GM18517 (cell line): Measurements from ENCODE around the gene SORCS1.

Experiments
- ATAC-seq: cut with Tn5 transposase; IDR thresholded peaks from one replicate; pipeline ENCODE4 v1.9.1; 2021; ENCODE audit warnings: mild to moderate bottlenecking, moderate library complexity; ENCODE audit not compliant: unreplicated experiment

The SORCS1 gene

GRCh38 chr10:106910666-106911065 lies 253.8 kb downstream of the SORCS1 start:
- no peak for ATAC-seq

GRCh38 chr10:106908225-106908624 lies 256.3 kb downstream of the SORCS1 start:
- ATAC-seq, result no peak

GRCh38 chr10:106904209-106904608 lies 260.3 kb downstream of the SORCS1 start:
- ATAC-seq, result no peak

GRCh38 chr10:106903180-106903579 lies 261.3 kb downstream of the SORCS1 start:
- no peak for ATAC-seq

DNA sequence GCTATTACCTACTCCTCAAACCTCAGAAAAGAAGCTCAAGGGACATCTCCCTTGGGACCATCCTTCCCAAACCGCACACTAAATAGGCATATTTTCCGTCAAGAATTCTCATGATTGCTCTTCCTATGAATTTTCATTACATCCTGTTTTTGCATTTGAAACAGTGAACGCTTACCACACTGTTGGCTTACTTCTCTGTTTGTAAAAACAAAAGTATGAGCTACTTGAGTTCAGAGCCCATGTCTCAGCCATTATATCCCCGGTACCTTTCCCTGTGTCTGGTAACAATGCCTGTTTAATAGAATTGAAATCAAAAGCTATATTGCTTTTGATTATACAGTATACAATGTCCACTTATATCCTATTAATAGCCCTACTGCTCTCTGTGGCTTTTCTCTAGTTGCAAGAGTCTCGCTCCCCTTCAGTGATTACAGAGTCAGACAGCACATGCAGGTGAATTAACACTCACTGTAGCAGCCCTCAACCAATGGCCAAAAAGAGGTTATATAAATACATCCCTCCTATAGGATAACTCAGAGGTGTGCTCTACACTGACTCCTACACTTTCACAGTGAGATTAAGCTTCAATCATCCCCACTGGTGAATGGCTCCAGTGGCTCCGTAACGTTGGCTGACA lies 264.4 kb downstream of the SORCS1 start:
- ATAC-seq, result no peak

DNA sequence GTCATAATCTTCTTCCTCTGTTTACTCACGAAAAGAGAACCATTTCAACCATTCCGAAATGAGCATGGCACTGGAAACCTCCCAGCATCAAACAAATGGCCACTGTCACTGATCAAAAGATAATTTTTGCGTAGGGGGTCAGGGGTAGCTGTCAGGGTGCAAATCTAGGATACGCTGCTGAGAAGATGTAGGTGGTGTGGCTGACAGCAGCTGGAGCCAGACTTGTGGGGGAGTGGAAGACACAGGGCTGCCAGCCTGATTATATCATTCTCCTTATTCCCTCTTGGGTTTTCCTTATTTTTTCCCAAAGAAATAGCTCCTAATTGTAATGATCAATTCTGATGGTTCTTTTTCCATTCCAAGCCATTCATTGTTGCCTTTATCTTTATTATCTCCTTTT lies 266.1 kb downstream of the SORCS1 start:
- no peak for ATAC-seq

DNA sequence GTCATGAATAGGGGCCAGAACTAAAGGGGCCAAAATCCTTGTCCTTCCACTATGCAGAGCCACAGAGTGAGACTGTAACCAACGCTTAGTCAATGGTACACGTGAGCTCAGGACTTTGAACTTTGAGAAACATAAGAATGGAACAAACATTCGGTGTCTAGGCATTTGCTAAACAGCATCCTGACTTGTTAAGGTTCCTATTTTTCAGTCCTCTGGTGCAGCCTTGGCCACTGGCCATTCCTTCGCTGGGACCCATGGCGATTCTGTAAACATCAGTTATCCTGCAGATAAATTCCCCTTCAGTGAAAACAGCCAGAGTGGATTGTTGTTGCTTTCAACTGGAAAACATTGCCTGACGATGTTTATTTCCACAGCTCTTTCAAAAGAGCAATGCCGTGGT lies 266.8 kb downstream of the SORCS1 start:
- no peak for ATAC-seq

- ATAC-seq, result no peak
Observed at GRCh38 chr10:106894692-106895091, 269.8 kb downstream of the SORCS1 start.

DNA sequence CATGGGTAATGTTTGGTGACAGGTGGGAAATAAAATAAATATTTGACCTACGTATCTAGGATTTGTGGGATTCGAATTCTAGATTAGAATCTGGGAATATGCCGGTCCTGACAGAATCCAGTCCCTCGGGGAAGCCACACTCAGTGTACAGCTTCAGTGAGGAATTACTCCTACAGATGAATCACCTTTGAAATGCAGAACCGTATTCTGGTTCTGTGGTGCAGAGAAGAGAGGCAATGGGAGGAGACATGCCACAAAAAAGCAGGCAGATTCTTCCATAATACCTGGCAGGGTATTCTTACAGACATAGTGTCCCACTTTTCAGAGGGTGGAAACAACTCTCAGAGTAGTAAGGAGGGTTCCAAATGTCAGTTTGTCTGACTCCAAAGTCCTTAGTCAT lies 286.9 kb downstream of the SORCS1 start:
- ATAC-seq, result no peak

GRCh38 chr10:106874604-106874889 lies 290.0 kb downstream of the SORCS1 start:
- ATAC-seq, result no peak

GRCh38 chr10:106873770-106874603 lies 290.5 kb downstream of the SORCS1 start:
- no peak for ATAC-seq

DNA sequence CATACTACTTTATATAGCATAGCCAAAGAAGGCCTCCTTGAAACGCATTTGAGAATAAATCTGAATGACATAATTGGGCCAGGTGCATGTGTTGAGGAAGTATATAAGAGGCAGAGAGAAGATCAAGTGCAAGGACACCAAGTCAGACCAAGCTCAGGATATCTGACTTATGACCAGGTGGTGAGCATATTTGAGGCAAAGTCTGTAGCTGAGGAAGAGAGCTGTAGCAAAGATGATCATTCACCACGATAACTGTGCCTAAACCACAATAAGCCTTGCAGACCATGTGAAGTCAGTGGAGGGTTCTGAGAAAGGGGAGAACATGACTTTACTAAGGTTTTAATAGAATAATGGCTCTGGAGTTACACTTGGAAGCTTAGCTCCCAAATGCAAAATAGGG lies 292.3 kb downstream of the SORCS1 start:
- no peak for ATAC-seq

- ATAC-seq, result no peak
Observed at GRCh38 chr10:106866244-106866845, 298.2 kb downstream of the SORCS1 start.

- ATAC-seq, result no peak
Observed at GRCh38 chr10:106864031-106864430, 300.5 kb downstream of the SORCS1 start.

- no peak for ATAC-seq
Observed at GRCh38 chr10:106863549-106863948, 301.0 kb downstream of the SORCS1 start.

- ATAC-seq, result no peak
Observed at GRCh38 chr10:106859892-106860652, 304.4 kb downstream of the SORCS1 start.

DNA sequence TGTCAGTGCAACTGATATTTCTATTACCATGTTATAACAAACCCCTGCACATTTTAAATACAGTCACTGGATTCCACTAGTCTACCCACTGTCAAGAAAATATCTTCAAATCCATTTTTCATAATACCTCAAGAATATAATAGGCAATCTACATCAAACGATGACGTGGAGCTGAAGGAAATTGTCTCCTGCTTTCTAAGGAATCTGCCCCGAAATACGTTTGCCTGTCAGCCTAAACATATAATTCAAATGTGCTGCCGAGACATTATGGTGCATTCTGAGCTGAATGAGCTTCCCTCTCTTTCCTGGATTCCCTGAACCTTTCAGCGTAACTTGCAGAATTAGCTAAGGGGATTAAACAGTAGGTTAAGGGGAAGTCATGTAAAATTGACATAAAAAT lies 306.8 kb downstream of the SORCS1 start:
- ATAC-seq, result no peak

GRCh38 chr10:106857213-106857612 lies 307.3 kb downstream of the SORCS1 start:
- no peak for ATAC-seq

DNA sequence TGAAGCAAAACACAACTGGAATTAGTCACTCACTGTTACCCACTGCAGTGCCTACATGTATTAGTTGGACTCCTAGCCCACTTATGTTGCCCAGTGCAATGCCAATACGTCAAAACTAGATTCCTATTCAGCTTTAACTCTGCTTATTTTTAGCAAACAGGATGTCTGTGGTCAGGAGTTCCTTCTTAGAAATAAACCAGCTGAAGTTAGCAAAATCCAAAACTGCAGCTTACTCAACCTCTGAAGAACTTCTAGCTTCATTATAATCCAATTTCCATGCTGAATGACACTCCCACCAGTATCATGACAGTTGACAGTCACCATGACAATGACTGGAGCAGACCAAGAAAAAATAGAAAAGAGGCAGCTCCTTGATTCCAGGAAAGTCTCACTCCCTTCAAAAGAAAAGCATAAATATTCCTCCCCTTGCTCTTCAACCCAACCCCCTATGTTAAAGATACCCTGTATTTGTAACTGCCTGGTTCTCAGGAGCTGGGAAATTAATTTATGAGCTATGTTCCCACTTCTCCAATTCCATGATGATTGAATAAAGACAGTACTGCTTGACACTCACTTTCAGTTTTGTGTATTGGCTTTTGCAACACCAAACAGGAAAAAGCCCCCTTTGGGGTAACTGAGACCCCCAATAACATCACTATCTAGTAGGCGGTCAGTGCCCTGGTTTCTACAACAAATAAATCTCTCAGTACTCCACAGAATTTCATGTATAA lies 327.4 kb downstream of the SORCS1 start:
- ATAC-seq, result peak; percentile 97

GRCh38 chr10:106832846-106833245 lies 331.7 kb downstream of the SORCS1 start:
- no peak for ATAC-seq

GRCh38 chr10:106830471-106830870 lies 334.0 kb downstream of the SORCS1 start:
- ATAC-seq, result no peak
